HL-60 (cell line): Measurements from ENCODE around the gene DPYSL5.
A peak's percentile ranks its signal among the peaks of the same experiment; 100 is the strongest.

ENCODE experiments used
- DNase-seq, 2 experiments: peaks; one replicate each; pipeline ENCODE4 v3.0.0-alpha.2; 2010 to 2020; ENCODE audit warnings: low read depth in 1 of 2, low spot score in 1 of 2
- H3K27ac ChIP-seq: fragments of 250-450 bp; sonication (Bioruptor Pico); replicated peaks from 2 replicates; pipeline ENCODE4 v1.5.1; 2020; ENCODE audit warnings: mild to moderate bottlenecking, moderate library complexity
- H3K27me3 ChIP-seq: fragments of 250-450 bp; sonication (Bioruptor Pico); 2 replicates; pipeline ENCODE4 v1.5.1; 2021; ENCODE audit warnings: mild to moderate bottlenecking, moderate library complexity; ENCODE audit not compliant: insufficient read depth, poor library complexity, severe bottlenecking
- H3K4me3 ChIP-seq: replicated peaks from 2 replicates; pipeline ENCODE4 v1.5.1; 2011; ENCODE audit warnings: mild to moderate bottlenecking, control low read depth, low read length; ENCODE audit not compliant: insufficient read depth
- CTCF ChIP-seq: IDR thresholded peaks from one replicate; pipeline ENCODE4 v1.5.1; 2011; ENCODE audit warnings: low read length, control low read depth, inconsistent platforms; ENCODE audit not compliant: insufficient read depth
- GABPA ChIP-seq: IDR thresholded peaks from 2 replicates; pipeline ENCODE4 v1.6.1; 2012; ENCODE audit warnings: low read depth
- POLR2AphosphoS5 ChIP-seq: IDR thresholded peaks from 2 replicates; pipeline ENCODE4 v1.6.1; 2012; ENCODE audit warnings: low read depth
- REST ChIP-seq: IDR thresholded peaks from 2 replicates; pipeline ENCODE4 v1.6.1; 2012; ENCODE audit warnings: low read depth; ENCODE audit not compliant: insufficient replicate concordance
- SPI1 ChIP-seq: IDR thresholded peaks from 2 replicates; pipeline ENCODE4 v1.6.1; 2012; ENCODE audit warnings: low read depth, mild to moderate bottlenecking, borderline replicate concordance

Gene DPYSL5

GRCh38 chr2:26820932-26821331, 27.0 kb upstream of the DPYSL5 start:
- Histone ChIP-seq H3K4me3 (no peak overlapping the region), H3K27ac (no peak overlapping the region), H3K27me3 (peaks cover 3% of the 10 kb centered on the region)
- no peak for DNase-seq
- TF ChIP-seq GABPA = no peak
- TF ChIP-seq POLR2AphosphoS5 = no peak
- no peak for TF ChIP-seq SPI1
- TF ChIP-seq CTCF = no peak
- no peak for TF ChIP-seq REST

GRCh38 chr2:26822877-26823276, 25.1 kb upstream of the DPYSL5 start:
- TF ChIP-seq SPI1 = peak; percentile 67
- no peak for TF ChIP-seq CTCF
- no peak overlapping the region for H3K4me3 ChIP-seq
- DNase-seq = no peak
- H3K27ac ChIP-seq = no peak overlapping the region
- no peaks in the 10 kb centered on the region for H3K27me3 ChIP-seq

DNA sequence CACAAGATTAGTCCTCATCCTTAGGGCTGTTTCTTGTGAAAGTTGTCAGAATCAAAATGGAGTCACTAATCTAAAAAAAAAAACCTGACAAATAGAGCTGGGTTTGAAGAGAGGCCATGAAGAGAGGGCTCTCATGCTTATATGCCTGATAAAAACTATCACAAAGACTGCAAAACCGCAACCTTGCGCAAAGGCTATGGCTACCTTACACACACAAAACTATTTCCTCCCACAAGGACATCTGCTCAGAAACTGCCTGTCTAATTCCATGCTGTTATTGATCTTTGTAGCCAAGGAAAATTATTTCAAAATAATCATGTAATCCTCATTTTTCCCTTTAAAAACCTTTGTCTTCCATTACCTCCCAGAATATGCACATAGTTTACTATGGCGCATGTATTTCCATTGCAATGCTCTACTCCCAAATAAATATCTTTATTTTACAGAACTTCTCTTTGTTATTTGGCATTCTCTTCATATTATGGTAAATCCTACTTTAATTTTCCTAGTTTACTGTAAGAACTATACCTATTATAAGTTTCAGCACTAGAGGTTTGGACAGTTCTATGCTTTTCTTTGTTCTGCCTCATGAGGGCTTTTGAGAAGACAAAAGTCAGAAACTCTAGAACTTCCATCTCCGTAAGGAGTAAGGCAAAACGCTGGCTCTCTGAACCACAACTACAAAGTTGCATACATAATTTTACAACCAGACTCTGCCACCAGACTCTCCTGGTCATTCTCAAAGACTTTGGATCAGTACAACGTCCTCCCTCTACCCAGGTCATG, 9.6 kb upstream of the DPYSL5 start:
- H3K27ac ChIP-seq = peak overlapping the region; percentile 58
- peaks cover 2% of the 10 kb centered on the region for H3K27me3 ChIP-seq
- TF ChIP-seq SPI1 (no peak), POLR2AphosphoS5 (peak; percentile 80), REST (peak; percentile 92)
- no peak overlapping the region for H3K4me3 ChIP-seq
- peak in 1 of 2 experiments; percentile 88 for DNase-seq

- Histone ChIP-seq H3K27ac (no peak overlapping the region), H3K27me3 (peaks cover 9% of the 10 kb centered on the region), H3K4me3 (no peak overlapping the region)
- TF ChIP-seq GABPA (no peak), CTCF (peak; percentile 5), POLR2AphosphoS5 (no peak)
- DNase-seq = peak in 1 of 2 experiments; percentile 62
These were observed 6.9 kb upstream of the DPYSL5 start for GRCh38 chr2:26840937-26841610.
